Measurements from ENCODE around the gene FKBP1B.

- TF ChIP-seq CTCF (conservative IDR thresholded peaks at IDR 0.05 in 1 of 2, IDR thresholded peaks at IDR 0.05 in 1 of 2; ENCODE audit: low read depth in 1 of 2, low read length in 2 of 2) (no peak), EZH2 (IDR thresholded peaks at IDR 0.05; ENCODE audit: low read length, missing control alignments) (no peak)
Observed at GRCh38 chr2:24018241-24018640, 31.3 kb upstream of the FKBP1B start.

Measured in fibroblast of lung (primary cell).